Measurements from ENCODE around the gene RSPRY1.

- TF ChIP-seq CTCF (IDR thresholded peaks at IDR 0.05; ENCODE audit: low read length) (no peak), EZH2 (optimal IDR thresholded peaks at IDR 0.05; ENCODE audit: low read depth, low read length) (no peak), EZH2phosphoT487 (IDR thresholded peaks at IDR 0.05; ENCODE audit: low read length) (no peak)
Measured at GRCh38 chr16:57157533-57157932, 28.6 kb upstream of the RSPRY1 start.

Data from MM.1S (cell line).